Activated CD4-positive, alpha-beta T cell treated with anti-CD3 and anti-CD28 coated beads, Interleukin-2, amount 50 U/mL, for 48 hours (primary cell): ENCODE data around the gene CIAPIN1.

Experiments
- DNase-seq, 2 experiments: peaks; one replicate each; pipeline ENCODE4 v3.0.0-alpha.2; 2020

The CIAPIN1 gene

GRCh38 chr16:57447186-57447962 lies at the start of gene CIAPIN1, which contains the start of gene COQ9:
Gene CIAPIN1 (minus strand): TSS chr16:57447385. CDS start chr16:57440928, 6,457 bp downstream.
Gene COQ9 (plus strand): TSS chr16:57447479. CDS start chr16:57447506, 27 bp downstream.
- peak; percentile 90 to 93 for DNase-seq

- no peak for DNase-seq
Observed at GRCh38 chr16:57493767-57494166, 46.6 kb upstream of the CIAPIN1 start.

GRCh38 chr16:57489229-57489628 lies 42.0 kb upstream of the CIAPIN1 start:
- DNase-seq = no peak

GRCh38 chr16:57486858-57487834 lies 40.0 kb upstream of the CIAPIN1 start:
- DNase-seq = no peak

GRCh38 chr16:57485916-57486857 lies 39.0 kb upstream of the CIAPIN1 start, which contains the start of gene DOK4:
Gene DOK4 (minus strand): TSS chr16:57486493. CDS start chr16:57479507, 6,986 bp downstream.
- peak; percentile 87 to 88 for DNase-seq

- DNase-seq = no peak
Observed at GRCh38 chr16:57485091-57485915, 38.1 kb upstream of the CIAPIN1 start.

GRCh38 chr16:57484515-57485005 lies 37.4 kb upstream of the CIAPIN1 start:
- DNase-seq = no peak

- DNase-seq = no peak
Observed at GRCh38 chr16:57483725-57484514, 36.7 kb upstream of the CIAPIN1 start.

GRCh38 chr16:57482845-57483545 lies 35.8 kb upstream of the CIAPIN1 start:
- DNase-seq = no peak

- no peak for DNase-seq
Observed at GRCh38 chr16:57481421-57481820, 34.2 kb upstream of the CIAPIN1 start.

- DNase-seq = no peak
Observed at GRCh38 chr16:57480754-57481230, 33.6 kb upstream of the CIAPIN1 start.

GRCh38 chr16:57479976-57480753 lies 33.0 kb upstream of the CIAPIN1 start:
- no peak for DNase-seq

- DNase-seq = no peak
Observed at GRCh38 chr16:57479205-57479975, 32.2 kb upstream of the CIAPIN1 start.

- DNase-seq = no peak
Observed at GRCh38 chr16:57478396-57479204, 31.4 kb upstream of the CIAPIN1 start.

- DNase-seq = no peak
Observed at GRCh38 chr16:57477531-57478202, 30.5 kb upstream of the CIAPIN1 start.
